H1 (cell line): ENCODE data around the gene TNNC1. TPM values are rescaled to one million over a fixed set of nuclear protein-coding genes. Genes with fewer than 3 reads are reported as not detected.

Source experiments
- CTCF ChIA-PET: fragments of 300-600 bp; sonication (Branson Sonifier 250); formaldehyde crosslinking; loops from one replicate; lab custom pipeline; 2021; ENCODE audit not compliant: partially characterized antibody; lab: Charles Lee
- POLR2A ChIA-PET: fragments of 300-600 bp; sonication (Branson Sonifier 250); formaldehyde crosslinking; loops from one replicate; lab custom pipeline; 2021; ENCODE audit warnings: inconsistent platforms; ENCODE audit not compliant: partially characterized antibody; lab: Charles Lee
- DNase-seq, 2 experiments: peaks; one replicate each; pipeline versions ENCODE4 v3.0.0 to v3.0.0-alpha.2; 2010 to 2022; ENCODE audit warnings: low spot score in 2 of 2, low read depth in 1 of 2, mixed read lengths in 1 of 2
- FAIRE-seq: peaks from 2 replicates; lab custom pipeline; 2011; peaks lifted over from hg19 to GRCh38; lab: Jason Lieb, UNC
- H2AFZ ChIP-seq: 2 replicates; pipeline ENCODE4 v1.8.1; 2012; ENCODE audit warnings: low read length, inconsistent platforms
- H2AK5ac ChIP-seq: 2 replicates; pipeline ENCODE4 v1.6.1; 2013; ENCODE audit warnings: low read depth, low read length
- H2BK120ac ChIP-seq: replicated peaks from 2 replicates; pipeline ENCODE3; 2013; ENCODE audit warnings: low read depth, low read length, inconsistent platforms
- H2BK12ac ChIP-seq: 2 replicates; pipeline ENCODE4 v1.6.1; 2013; ENCODE audit warnings: low read depth, low read length
- H2BK15ac ChIP-seq: 2 replicates; pipeline ENCODE4 v1.6.1; 2013; ENCODE audit warnings: low read length
- H2BK20ac ChIP-seq: 2 replicates; pipeline ENCODE4 v1.6.1; 2013; ENCODE audit warnings: low read length
- H2BK5ac ChIP-seq: 2 replicates; pipeline ENCODE4 v1.6.1; 2013; ENCODE audit warnings: low read depth, low read length
- H3K14ac ChIP-seq: 2 replicates; pipeline ENCODE4 v1.6.1; 2013; ENCODE audit warnings: inconsistent platforms; ENCODE audit not compliant: insufficient read length
- H3K18ac ChIP-seq: 2 replicates; pipeline ENCODE4 v1.6.1; 2013; ENCODE audit warnings: low read length; ENCODE audit errors: extremely low read depth
- H3K23ac ChIP-seq: 2 replicates; pipeline ENCODE4 v1.6.1; 2013; ENCODE audit warnings: inconsistent platforms; ENCODE audit not compliant: insufficient read length
- H3K23me2 ChIP-seq: 2 replicates; pipeline ENCODE4 v1.6.1; 2013; ENCODE audit warnings: low read depth, low read length
- H3K27ac ChIP-seq: 2 replicates; pipeline ENCODE4 v1.6.1; 2011; ENCODE audit warnings: low read depth, low read length, inconsistent platforms
- H3K27me3 ChIP-seq, 4 experiments: replicated peaks in 1 of 4; 1 replicate in 1 of 4; 2 replicates in 3 of 4; pipeline versions ENCODE4 v1.6.1 to v1.8.1; 2011 to 2013; ENCODE audit warnings: low read length in 3 of 4, mild to moderate bottlenecking in 3 of 4, inconsistent platforms in 2 of 4, mixed read lengths in 2 of 4, moderate library complexity in 1 of 4; ENCODE audit not compliant: control insufficient read depth in 3 of 4, insufficient read depth in 3 of 4; ENCODE audit errors: extremely low read depth in 1 of 4
- H3K36me3 ChIP-seq, 4 experiments: 2 replicates each; pipeline versions ENCODE4 v1.6.1 to v1.8.1; 2011 to 2013; ENCODE audit warnings: mild to moderate bottlenecking in 4 of 4, low read length in 3 of 4, moderate library complexity in 2 of 4, control low read depth in 1 of 4, inconsistent platforms in 1 of 4; ENCODE audit not compliant: insufficient read depth in 4 of 4, control insufficient read depth in 2 of 4
- H3K4ac ChIP-seq: replicated peaks from 2 replicates; pipeline ENCODE3; 2013; ENCODE audit warnings: low read length, low read depth, mixed read lengths, inconsistent platforms; ENCODE audit not compliant: insufficient read length
- H3K4me1 ChIP-seq, 4 experiments: replicated peaks in 1 of 4; 1 replicate in 1 of 4; 2 replicates in 3 of 4; pipeline versions ENCODE4 v1.6.1 to v1.8.1; 2011 to 2013; ENCODE audit warnings: low read length in 3 of 4, inconsistent platforms in 2 of 4, mixed read lengths in 1 of 4; ENCODE audit not compliant: insufficient read depth in 4 of 4, control insufficient read depth in 3 of 4
- H3K4me2 ChIP-seq, 2 experiments: 2 replicates each; pipeline versions ENCODE4 v1.6.1 to v1.8.1; 2011 to 2013; ENCODE audit warnings: low read depth in 2 of 2, low read length in 2 of 2, control low read depth in 1 of 2, inconsistent platforms in 1 of 2, mild to moderate bottlenecking in 1 of 2; ENCODE audit not compliant: insufficient read depth in 1 of 2
- H3K4me3 ChIP-seq, 4 experiments: fragments of 200-600, 300-600 bp in 1 of 4; sonication (generic), shearing (Covaris generic), sonication (Bioruptor Twin) in 1 of 4; 2 replicates each; pipeline versions ENCODE4 v1.5.1 to v1.8.1; 2011 to 2016; ENCODE audit warnings: low read length in 4 of 4, low read depth in 3 of 4, control low read depth in 2 of 4, inconsistent platforms in 2 of 4, mild to moderate bottlenecking in 2 of 4, mixed read lengths in 1 of 4, moderate library complexity in 1 of 4; ENCODE audit not compliant: insufficient read depth in 2 of 4; ENCODE audit errors: extremely low read depth in 1 of 4
- H3K56ac ChIP-seq: replicated peaks from 2 replicates; pipeline ENCODE3; 2013; ENCODE audit warnings: low read depth, mild to moderate bottlenecking, mixed read lengths, low read length, inconsistent platforms; ENCODE audit not compliant: insufficient read length
- H3K79me1 ChIP-seq: 2 replicates; pipeline ENCODE4 v1.6.1; 2013; ENCODE audit warnings: low read depth, low read length, control low read depth
- H3K79me2 ChIP-seq, 2 experiments: 2 replicates each; pipeline versions ENCODE4 v1.6.1 to v1.8.1; 2012 to 2013; ENCODE audit warnings: low read length in 2 of 2, mild to moderate bottlenecking in 2 of 2, inconsistent platforms in 1 of 2; ENCODE audit not compliant: insufficient read depth in 2 of 2, control insufficient read depth in 1 of 2
- H3K9ac ChIP-seq, 4 experiments: replicated peaks in 1 of 4; 1 replicate in 1 of 4; 2 replicates in 3 of 4; pipeline versions ENCODE4 v1.6.1 to v1.8.1; 2011 to 2013; ENCODE audit warnings: low read depth in 3 of 4, low read length in 3 of 4, control low read depth in 2 of 4, mild to moderate bottlenecking in 2 of 4, moderate library complexity in 2 of 4, inconsistent platforms in 1 of 4; ENCODE audit errors: extremely low read depth in 1 of 4
- H3K9me3 ChIP-seq, 2 experiments: 2 replicates each; pipeline versions ENCODE4 v1.6.1 to v1.8.1; 2012 to 2013; ENCODE audit warnings: mild to moderate bottlenecking in 2 of 2, moderate library complexity in 2 of 2, control low read depth in 1 of 2, inconsistent platforms in 1 of 2, low read depth in 1 of 2, low read length in 1 of 2, mixed read lengths in 1 of 2; ENCODE audit not compliant: insufficient read depth in 2 of 2
- H4K20me1 ChIP-seq, 2 experiments: replicated peaks in 1 of 2; 2 replicates each; pipeline versions ENCODE3 to v1.8.1; 2011 to 2013; ENCODE audit warnings: inconsistent platforms in 2 of 2, low read length in 2 of 2, mild to moderate bottlenecking in 1 of 2; ENCODE audit not compliant: insufficient read depth in 2 of 2, control insufficient read depth in 1 of 2
- H4K5ac ChIP-seq: 2 replicates; pipeline ENCODE4 v1.6.1; 2013; ENCODE audit warnings: low read length, low read depth, mixed read lengths, inconsistent platforms; ENCODE audit not compliant: insufficient read length
- H4K8ac ChIP-seq: 2 replicates; pipeline ENCODE4 v1.8.0; 2013; ENCODE audit warnings: mild to moderate bottlenecking, moderate library complexity, low read length, inconsistent platforms; ENCODE audit not compliant: insufficient read depth; ENCODE audit errors: extremely low read depth
- H4K91ac ChIP-seq: replicated peaks from 2 replicates; pipeline ENCODE3; 2013; ENCODE audit warnings: low read length, mixed read lengths, inconsistent platforms; ENCODE audit not compliant: insufficient read length
- CHD1 ChIP-seq: IDR thresholded peaks from 2 replicates; pipeline ENCODE4 v1.6.1; 2012; ENCODE audit warnings: low read depth, low read length, improper control_type of control experiment
- KDM4A ChIP-seq: IDR thresholded peaks from one replicate; pipeline ENCODE4 v1.7.1; 2012; ENCODE audit warnings: low read depth, mild to moderate bottlenecking, moderate library complexity, low read length, inconsistent platforms; ENCODE audit not compliant: severe bottlenecking
- NANOG ChIP-seq: IDR thresholded peaks from 2 replicates; pipeline ENCODE4 v1.6.1; 2011; ENCODE audit warnings: low read length, low read depth, mild to moderate bottlenecking, inconsistent platforms; ENCODE audit not compliant: insufficient read depth, poor library complexity, severe bottlenecking
- POLR2A ChIP-seq, 2 experiments: IDR thresholded peaks; 1 replicate in 1 of 2; 2 replicates in 1 of 2; pipeline ENCODE4 v1.6.1; 2011; ENCODE audit warnings: low read depth in 2 of 2, low read length in 2 of 2, mild to moderate bottlenecking in 2 of 2; ENCODE audit errors: control extremely low read depth in 1 of 2
- POU5F1 ChIP-seq: IDR thresholded peaks from 2 replicates; pipeline ENCODE4 v1.6.1; 2011; ENCODE audit warnings: low read depth, mild to moderate bottlenecking, low read length, moderate library complexity
- RAD21 ChIP-seq, 2 experiments: IDR thresholded peaks in 1 of 2; conservative IDR thresholded peaks in 1 of 2; 2 replicates each; pipeline ENCODE4 v1.6.1; 2011; ENCODE audit warnings: low read depth in 2 of 2, low read length in 2 of 2, improper control_type of control experiment in 1 of 2, inconsistent platforms in 1 of 2, mild to moderate bottlenecking in 1 of 2, moderate library complexity in 1 of 2
- RNF2 ChIP-seq: fragments of 200-900, 300-1000 bp; sonication (generic); IDR thresholded peaks from 2 replicates; pipeline ENCODE4 v1.7.1; 2016; ENCODE audit warnings: borderline replicate concordance, low read depth, mild to moderate bottlenecking, antibody characterized with exemption, low read length; ENCODE audit not compliant: poor library complexity, severe bottlenecking; ENCODE audit errors: missing control alignments
- SP4 ChIP-seq: IDR thresholded peaks from 2 replicates; pipeline ENCODE4 v1.6.1; 2012; ENCODE audit warnings: low read length, inconsistent platforms
- TAF1 ChIP-seq: IDR thresholded peaks from 2 replicates; pipeline ENCODE4 v1.6.1; 2011; ENCODE audit warnings: mild to moderate bottlenecking, low read depth, low read length
- TAF7 ChIP-seq: optimal IDR thresholded peaks from 2 replicates; pipeline ENCODE3; 2011; ENCODE audit warnings: low read depth, mild to moderate bottlenecking, inconsistent platforms, low read length, moderate library complexity, borderline replicate concordance
- YY1 ChIP-seq: IDR thresholded peaks from 2 replicates; pipeline ENCODE4 v1.6.1; 2011; ENCODE audit warnings: low read depth, mild to moderate bottlenecking, low read length
- WGBS, 2 experiments: shearing (Covaris generic) in 1 of 2; methylation state at CpG; one replicate each; pipeline versions ENCODE4 v1.1.6 to v1.1.7; 2013 to 2015; ENCODE audit warnings: low lambda C conversion rate in 2 of 2, mixed read lengths in 2 of 2, inconsistent platforms in 1 of 2, low coverage in 1 of 2, missing lambda C conversion rate in 1 of 2; ENCODE audit not compliant: insufficient replicate concordance in 2 of 2, insufficient coverage in 1 of 2, insufficient read length in 1 of 2; ENCODE audit errors: extremely low coverage in 1 of 2, missing lambda C conversion rate in 1 of 2; 5-methylcytosine and 5-hydroxymethylcytosine counted together
- polyA plus RNA-seq, 7 experiments: library from polyadenylated mRNA; depleted of rRNA in 3 of 7; stranded (reverse) in 5 of 7; unstranded in 2 of 7; fragments of >200 nt in 5 of 7; fragments of 200-250 nt in 2 of 7; gene quantifications; 1 replicate in 5 of 7; 2 replicates in 1 of 7; 4 replicates in 1 of 7; pipeline versions ENCODE4 v1.2.1 to v1.2.3, GENCODE V29; 2011 to 2013; ENCODE audit warnings: missing spikeins in 2 of 7, mixed read lengths in 2 of 7
- total RNA-seq: library from RNA; stranded (reverse); fragmentation: NEBNext Ultra II Directional; extraction: Animal tissue kit (Norgen Biotek cat#: 25700); gene quantifications from 2 replicates; pipeline ENCODE4 v1.2.1, GENCODE V29; 2021

TNNC1 gene
- total and polyA plus RNA-seq, 2 of the 8 experiments (the other 6 are each of a cell fraction or from before 2014, with no cell fraction given), result 5.8 to 16.4 TPM

DNA sequence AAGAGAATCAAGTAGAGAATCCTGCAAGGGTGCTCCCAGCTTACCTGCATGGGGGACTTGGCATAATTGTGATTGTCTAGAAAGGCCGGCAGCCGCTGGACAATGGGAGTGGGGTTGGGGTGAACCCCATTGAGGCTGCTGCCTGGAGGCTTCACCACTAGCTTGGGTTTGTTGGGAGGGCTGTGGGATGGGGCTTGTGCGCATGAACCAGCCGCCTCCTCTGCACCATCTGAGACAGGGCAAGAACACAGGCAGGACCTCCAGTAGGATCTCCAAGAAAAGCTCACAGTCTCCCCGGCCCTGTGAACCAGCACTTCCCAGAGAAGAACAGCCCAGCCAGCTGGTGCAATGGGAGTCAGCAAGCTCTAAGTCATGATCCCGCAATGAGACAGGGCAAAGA, 48.8 kb downstream of the TNNC1 start:
- peaks cover 0 to 7% (median 0%) of the 10 kb centered on the region in 4 experiments; a peak in 2 of 7 replicates for H3K4me1 ChIP-seq
- ChIA-PET CTCF (interaction anchor here (1.5 to 11.1 kb wide), 4 partner anchors 17 to 67 kb away, joined by 3 to 150 read pairs (median 8); no protein-coding TSS in a partner anchor), POLR2A (interaction anchor here (1.6 to 5.0 kb wide), 2 partner anchors 11 to 13 kb away, joined by 4 to 23 read pairs; no protein-coding TSS in a partner anchor)
- H3K27ac ChIP-seq, result no peak overlapping the region
- no peak overlapping the region for H3K18ac ChIP-seq
- H2BK12ac ChIP-seq, result no peak overlapping the region
- no peak overlapping the region for H2BK20ac ChIP-seq
- H3K9me3 ChIP-seq, result no peaks in the 10 kb centered on the region
- no peak overlapping the region for H4K8ac ChIP-seq
- H3K14ac ChIP-seq, result no peak overlapping the region
- H2AFZ ChIP-seq, result no peak overlapping the region
- H3K27me3 ChIP-seq, result no peaks in the 10 kb centered on the region
- H2BK120ac ChIP-seq, result no peak overlapping the region
- no peak overlapping the region for H3K4ac ChIP-seq
- H3K56ac ChIP-seq, result no peak overlapping the region
- TF ChIP-seq RAD21 (IDR thresholded peaks at IDR 0.05 in 1 of 2, conservative IDR thresholded peaks at IDR 0.05 in 1 of 2; ENCODE audit: low read depth in 2 of 2, low read length in 2 of 2) (no peak), RNF2 (no peak), YY1 (no peak), SP4 (no peak), KDM4A (no peak), NANOG (no peak), POLR2A (IDR thresholded peaks at IDR 0.05; ENCODE audit: control extremely low read depth in 1 of 2, low read depth in 2 of 2, low read length in 2 of 2) (no peak), POU5F1 (no peak), CHD1 (no peak), TAF7 (no peak), TAF1 (no peak)
- peaks cover 4% of the 10 kb centered on the region; the same call in 1 of the 2 replicates for H3K79me1 ChIP-seq
- H3K23ac ChIP-seq, result no peak overlapping the region
- H3K79me2 ChIP-seq, result peaks cover 0 to 14% of the 10 kb centered on the region in 2 experiments; a peak in 2 of 4 replicates
- H3K23me2 ChIP-seq, result peaks cover 5% of the 10 kb centered on the region; the same call in 1 of the 2 replicates
- H4K91ac ChIP-seq, result no peak overlapping the region
- 96% methylated on average over 6 of the region's 6 CpGs; no CpG with 5 or more reads in 1 of the 2 experiments for WGBS, 2 experiments
- peaks cover 3 to 13% of the 10 kb centered on the region in 2 experiments for H4K20me1 ChIP-seq
- peaks cover 33 to 63% (median 54%) of the 10 kb centered on the region in 4 experiments for H3K36me3 ChIP-seq
- H3K4me2 ChIP-seq, result no peak overlapping the region
- FAIRE-seq (no peak), DNase-seq (no peak)
- no peak overlapping the region for H2BK15ac ChIP-seq
- no peak overlapping the region for H3K4me3 ChIP-seq
- H2AK5ac ChIP-seq, result no peak overlapping the region
- no peak overlapping the region for H2BK5ac ChIP-seq
- H3K9ac ChIP-seq, result no peak overlapping the region
- H4K5ac ChIP-seq, result no peak overlapping the region
